ENCODE measurements around the gene TIGD7.

DNA sequence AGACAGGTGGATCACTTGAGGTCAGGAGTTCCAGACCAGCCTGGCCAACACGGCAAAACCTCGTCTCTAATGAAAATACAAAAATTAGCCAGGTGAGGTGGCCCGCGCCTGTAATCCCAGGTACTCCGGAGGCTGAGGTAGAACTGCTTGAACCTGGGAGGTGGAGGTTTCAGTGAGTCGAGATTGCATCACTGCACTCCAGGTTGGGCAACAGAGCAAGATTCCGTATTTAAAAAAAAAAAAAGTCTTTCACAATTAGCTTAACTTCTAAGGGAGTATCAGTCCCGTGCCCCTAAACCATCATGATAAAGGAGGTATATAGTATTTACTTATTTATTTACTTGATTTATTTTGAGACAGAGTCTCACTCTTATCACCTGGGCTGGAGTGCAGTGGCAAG is 45.4 kb downstream of the TIGD7 start:
- TF ChIP-seq, protein P1, sequence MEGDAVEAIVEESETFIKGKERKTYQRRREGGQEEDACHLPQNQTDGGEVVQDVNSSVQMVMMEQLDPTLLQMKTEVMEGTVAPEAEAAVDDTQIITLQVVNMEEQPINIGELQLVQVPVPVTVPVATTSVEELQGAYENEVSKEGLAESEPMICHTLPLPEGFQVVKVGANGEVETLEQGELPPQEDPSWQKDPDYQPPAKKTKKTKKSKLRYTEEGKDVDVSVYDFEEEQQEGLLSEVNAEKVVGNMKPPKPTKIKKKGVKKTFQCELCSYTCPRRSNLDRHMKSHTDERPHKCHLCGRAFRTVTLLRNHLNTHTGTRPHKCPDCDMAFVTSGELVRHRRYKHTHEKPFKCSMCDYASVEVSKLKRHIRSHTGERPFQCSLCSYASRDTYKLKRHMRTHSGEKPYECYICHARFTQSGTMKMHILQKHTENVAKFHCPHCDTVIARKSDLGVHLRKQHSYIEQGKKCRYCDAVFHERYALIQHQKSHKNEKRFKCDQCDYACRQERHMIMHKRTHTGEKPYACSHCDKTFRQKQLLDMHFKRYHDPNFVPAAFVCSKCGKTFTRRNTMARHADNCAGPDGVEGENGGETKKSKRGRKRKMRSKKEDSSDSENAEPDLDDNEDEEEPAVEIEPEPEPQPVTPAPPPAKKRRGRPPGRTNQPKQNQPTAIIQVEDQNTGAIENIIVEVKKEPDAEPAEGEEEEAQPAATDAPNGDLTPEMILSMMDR (IDR thresholded peaks at IDR 0.05): no peak
- TF ChIP-seq EP300 (IDR thresholded peaks at IDR 0.05) (no peak), POLR2A (IDR thresholded peaks at IDR 0.05) (no peak)

Data from ovary (tissue), 3 donors.